A673 (cell line): ENCODE results near the gene CTIF. TPM values are rescaled to one million over a fixed set of nuclear protein-coding genes. Genes with fewer than 3 reads are reported as not detected.

Experiments
- BruUV-seq: library from RNA; stranded (reverse); fragments of 400-500 nt; replicated peaks from 2 replicates; lab custom pipeline; 2021; lab: Mats Ljungman, UMichigan
- CTCF ChIA-PET: fragments of 300-600 bp; sonication (Branson Sonifier 250); formaldehyde crosslinking; loops from one replicate; lab custom pipeline; 2022; ENCODE audit warnings: antibody characterized with exemption; lab: Charles Lee
- POLR2A ChIA-PET: fragments of 300-600 bp; sonication (Branson Sonifier 250); formaldehyde crosslinking; loops from one replicate; lab custom pipeline; 2022; ENCODE audit warnings: antibody characterized with exemption; ENCODE audit not compliant: low non-redundant PET; lab: Charles Lee
- DNase-seq: peaks from one replicate; pipeline ENCODE4 v3.0.0-alpha.2; 2015; ENCODE audit warnings: low spot score
- H3K27ac ChIP-seq: fragments of 200-600 bp; sonication (generic); 2 replicates; pipeline ENCODE4 v1.5.1; 2016; ENCODE audit warnings: mixed run types, low read depth, mild to moderate bottlenecking, mixed read lengths, antibody characterized with exemption, low read length; ENCODE audit not compliant: poor library complexity, severe bottlenecking
- H3K27me3 ChIP-seq: fragments of 200-600 bp; sonication (generic); replicated peaks from 2 replicates; pipeline ENCODE4 v1.6.1; 2017; ENCODE audit warnings: mixed run types, low read depth, mild to moderate bottlenecking, mixed read lengths, antibody characterized with exemption, low read length; ENCODE audit not compliant: insufficient read depth, poor library complexity
- H3K36me3 ChIP-seq: fragments of 200-600 bp; sonication (generic); 2 replicates; pipeline ENCODE4 v1.6.1; 2016; ENCODE audit warnings: mixed run types, mild to moderate bottlenecking, mixed read lengths, antibody characterized with exemption, low read length; ENCODE audit not compliant: insufficient read depth, poor library complexity, severe bottlenecking
- H3K4me1 ChIP-seq: fragments of 200-600 bp; sonication (generic); 2 replicates; pipeline ENCODE4 v1.6.1; 2017; ENCODE audit warnings: mixed run types, mild to moderate bottlenecking, mixed read lengths, antibody characterized with exemption, low read length; ENCODE audit not compliant: insufficient read depth, poor library complexity, severe bottlenecking
- H3K4me3 ChIP-seq: fragments of 200-600 bp; sonication (generic); 2 replicates; pipeline ENCODE4 v1.5.1; 2016; ENCODE audit warnings: low read depth, mixed run types, mild to moderate bottlenecking, mixed read lengths, low read length; ENCODE audit not compliant: poor library complexity, severe bottlenecking
- H3K9me3 ChIP-seq: fragments of 200-600 bp; sonication (generic); 2 replicates; pipeline ENCODE4 v1.6.1; 2016; ENCODE audit warnings: mixed run types, low read depth, mild to moderate bottlenecking, mixed read lengths, antibody characterized with exemption, low read length; ENCODE audit not compliant: poor library complexity, severe bottlenecking
- EZH2 ChIP-seq: fragments of 200-600 bp; sonication (generic); IDR thresholded peaks from 2 replicates; pipeline ENCODE4 v1.6.1; 2017; ENCODE audit warnings: borderline replicate concordance, low read depth, mild to moderate bottlenecking, mixed read lengths, antibody characterized with exemption, low read length; ENCODE audit not compliant: poor library complexity, severe bottlenecking
- intact Hi-C: fragments of 100-400 bp; cut with micrococcal nuclease; formaldehyde crosslinking; loops from one replicate; pipeline ENCODE4 v1.10.0; 2022; ENCODE audit not compliant: unreplicated experiment
- total RNA-seq: library from RNA; stranded (reverse); gene quantifications from 2 replicates; pipeline ENCODE4 v1.2.3, GENCODE V29; 2021
- TF ChIP-seq, protein P1 (sequence below): fragments of 300-800, 200-600 bp; sonication (generic); conservative IDR thresholded peaks from 2 replicates; pipeline ENCODE4 v1.5.1; 2017; ENCODE audit warnings: low read depth, mild to moderate bottlenecking, antibody characterized with exemption, low read length, moderate library complexity, mixed read lengths

Gene CTIF
- total RNA-seq, 1 experiment from 2014 or later: 23.5 TPM

DNA sequence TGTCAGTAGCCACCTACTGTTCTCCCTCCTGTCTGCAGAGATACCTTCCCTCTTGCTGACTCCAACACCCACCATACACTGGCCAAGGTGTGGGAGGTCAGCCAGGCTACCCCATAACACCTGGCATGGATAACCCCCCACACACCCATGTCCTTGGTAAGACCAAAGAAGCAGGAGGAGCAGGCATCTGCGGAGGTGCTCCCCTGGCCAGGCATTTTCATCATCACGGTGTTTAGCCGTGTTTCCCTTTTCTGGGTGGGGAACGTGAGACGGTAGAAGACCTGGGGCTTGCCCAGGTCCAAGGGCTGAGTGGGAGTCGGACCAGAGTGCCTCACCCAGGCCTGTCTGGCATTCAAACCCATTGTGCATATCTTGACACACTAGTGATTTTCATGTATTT lies 261.6 kb downstream of the CTIF start:
- H3K36me3 ChIP-seq: no peaks in the 10 kb centered on the region
- intact Hi-C loops: no loop called here
- ChIA-PET CTCF (no interaction called here), POLR2A (no interaction called here)
- no peaks in the 10 kb centered on the region for H3K4me1 ChIP-seq
- H3K27me3 ChIP-seq: no peaks in the 10 kb centered on the region
- no TSS peak for BruUV-seq
- H3K4me3 ChIP-seq: no peak overlapping the region
- no peak for TF ChIP-seq EZH2
- TF ChIP-seq, protein P1, sequence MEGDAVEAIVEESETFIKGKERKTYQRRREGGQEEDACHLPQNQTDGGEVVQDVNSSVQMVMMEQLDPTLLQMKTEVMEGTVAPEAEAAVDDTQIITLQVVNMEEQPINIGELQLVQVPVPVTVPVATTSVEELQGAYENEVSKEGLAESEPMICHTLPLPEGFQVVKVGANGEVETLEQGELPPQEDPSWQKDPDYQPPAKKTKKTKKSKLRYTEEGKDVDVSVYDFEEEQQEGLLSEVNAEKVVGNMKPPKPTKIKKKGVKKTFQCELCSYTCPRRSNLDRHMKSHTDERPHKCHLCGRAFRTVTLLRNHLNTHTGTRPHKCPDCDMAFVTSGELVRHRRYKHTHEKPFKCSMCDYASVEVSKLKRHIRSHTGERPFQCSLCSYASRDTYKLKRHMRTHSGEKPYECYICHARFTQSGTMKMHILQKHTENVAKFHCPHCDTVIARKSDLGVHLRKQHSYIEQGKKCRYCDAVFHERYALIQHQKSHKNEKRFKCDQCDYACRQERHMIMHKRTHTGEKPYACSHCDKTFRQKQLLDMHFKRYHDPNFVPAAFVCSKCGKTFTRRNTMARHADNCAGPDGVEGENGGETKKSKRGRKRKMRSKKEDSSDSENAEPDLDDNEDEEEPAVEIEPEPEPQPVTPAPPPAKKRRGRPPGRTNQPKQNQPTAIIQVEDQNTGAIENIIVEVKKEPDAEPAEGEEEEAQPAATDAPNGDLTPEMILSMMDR: no peak
- no peak for DNase-seq
- no peaks in the 10 kb centered on the region for H3K9me3 ChIP-seq
- H3K27ac ChIP-seq: no peak overlapping the region

DNA sequence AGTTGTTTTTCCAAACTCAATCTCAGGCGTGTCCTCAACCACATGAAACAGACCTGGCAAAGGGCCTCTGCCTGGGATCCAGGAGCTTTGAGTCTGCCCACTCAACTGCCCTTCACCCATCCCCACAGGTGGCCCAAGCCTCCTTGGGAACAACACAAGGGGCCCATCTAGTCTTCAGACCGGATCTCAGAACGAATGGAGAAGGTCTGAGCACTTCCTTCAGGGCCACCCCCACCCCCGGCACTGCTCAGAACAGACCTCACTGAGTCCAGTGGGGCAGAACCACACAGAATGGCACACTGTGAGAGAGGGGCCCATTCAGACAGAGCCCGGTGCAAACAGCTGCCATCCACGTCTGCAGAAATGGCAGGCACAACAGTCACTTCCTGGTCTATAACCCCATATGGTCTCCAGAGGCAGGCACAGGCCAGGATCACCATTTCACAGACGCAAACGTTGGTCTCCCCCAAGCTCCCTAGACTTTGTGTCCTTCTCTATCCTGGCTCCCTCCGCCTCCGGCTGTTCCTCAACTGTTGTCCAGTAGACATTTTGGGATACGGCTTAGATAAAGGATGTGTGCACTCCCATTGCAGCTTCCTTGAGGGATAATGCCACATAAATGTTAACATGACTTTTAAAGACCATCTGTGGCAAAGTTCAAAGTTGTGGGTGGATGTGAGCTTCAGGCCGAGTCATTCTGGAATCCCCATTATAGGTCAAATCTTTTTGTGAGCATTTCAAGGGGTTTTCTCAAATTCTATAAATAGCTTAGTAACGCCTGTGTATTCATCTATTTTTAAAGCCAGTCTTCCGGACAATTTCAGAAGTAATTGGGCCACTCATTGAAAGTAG lies 262.3 kb downstream of the CTIF start:
- no peak for DNase-seq
- intact Hi-C loops: no loop called here
- no peaks in the 10 kb centered on the region for H3K9me3 ChIP-seq
- ChIA-PET POLR2A (no interaction called here), CTCF (no interaction called here)
- BruUV-seq: no TSS peak
- TF ChIP-seq, protein P1: no peak
- TF ChIP-seq EZH2: no peak
- no peaks in the 10 kb centered on the region for H3K4me1 ChIP-seq
- no peaks in the 10 kb centered on the region for H3K36me3 ChIP-seq
- no peaks in the 10 kb centered on the region for H3K27me3 ChIP-seq
- no peak overlapping the region for H3K27ac ChIP-seq
- H3K4me3 ChIP-seq: no peak overlapping the region

DNA sequence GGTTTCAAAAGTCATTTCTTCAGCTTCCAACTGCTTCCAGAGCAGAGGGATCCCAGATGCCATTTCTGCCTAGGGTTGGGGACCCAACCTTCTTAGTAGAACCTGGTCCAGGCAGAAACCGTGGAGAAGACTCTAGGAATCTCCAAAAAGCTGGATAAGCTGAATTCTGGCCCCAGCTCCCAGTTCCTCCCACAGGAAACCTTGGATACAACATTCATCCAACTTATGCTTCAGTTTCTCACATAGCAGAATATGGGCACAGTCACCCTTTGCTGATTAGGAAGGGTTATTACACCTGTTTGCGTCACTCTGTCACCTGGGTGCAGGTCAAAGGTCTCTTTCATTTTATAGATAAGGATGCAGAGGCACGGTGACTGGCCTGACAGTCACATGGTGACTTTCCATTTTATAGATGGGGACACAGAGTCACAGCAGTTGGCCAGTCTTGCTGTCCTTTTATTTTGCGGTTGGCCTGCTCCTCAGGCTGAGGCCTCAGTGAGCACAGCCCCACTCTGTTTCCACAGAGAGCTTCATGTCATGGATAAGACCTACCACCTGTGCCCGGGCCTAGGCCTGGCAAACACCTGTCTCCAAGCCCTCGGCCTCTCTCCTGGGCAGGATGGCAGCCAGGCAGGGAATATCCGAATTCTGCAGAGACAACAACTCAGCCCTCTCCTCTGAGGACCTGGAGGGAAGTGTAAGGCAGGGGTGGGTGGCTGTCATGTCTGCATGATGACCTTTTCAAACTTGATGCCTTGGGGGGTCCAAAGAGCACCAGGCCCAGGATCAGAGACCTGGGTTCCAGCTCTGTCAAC lies 263.1 kb downstream of the CTIF start:
- TF ChIP-seq, protein P1: no peak
- TF ChIP-seq EZH2: no peak
- DNase-seq: no peak
- Histone ChIP-seq H3K36me3 (no peaks in the 10 kb centered on the region), H3K4me3 (no peak overlapping the region), H3K27me3 (no peaks in the 10 kb centered on the region), H3K4me1 (peaks cover 3% of the 10 kb centered on the region), H3K9me3 (no peaks in the 10 kb centered on the region), H3K27ac (no peak overlapping the region)
- no TSS peak for BruUV-seq
- POLR2A ChIA-PET: no interaction called here
- intact Hi-C loops: no loop called here
- CTCF ChIA-PET: no interaction called here
